ENCODE results near the gene ZNF536. TPM values are rescaled to one million over a fixed set of nuclear protein-coding genes. Genes with fewer than 3 reads are reported as not detected.
"Not testable (repeated sequence)": the region's sequence is repeated elsewhere in the genome, so short reads cannot be mapped to it uniquely, and the experiment has no call there.

The ZNF536 gene
- total RNA-seq, 5 donors from 2014 or later (not counting 1 experiment from before 2014, with no cell fraction given) = 0.03 to 0.40 (median 0.07) TPM; not detected in 1

- ATAC-seq (replicated peaks in 1 of 4) (no peak), DNase-seq (no peak)
- H3K36me3 Mint-ChIP-seq = no peaks in the 10 kb centered on the region
- POLR2A ChIA-PET = no interaction called here
- no peaks in the 10 kb centered on the region for H3K4me1 Mint-ChIP-seq
- H3K4me3 Mint-ChIP-seq = no peak overlapping the region
- H3K4me3 ChIP-seq (ENCODE audit: control insufficient read depth in 1 of 2, extremely low read depth in 1 of 2, low read length in 1 of 2) = no peak overlapping the region
- no peaks in the 10 kb centered on the region for H3K4me1 ChIP-seq (ENCODE audit: control insufficient read depth in 1 of 2, extremely low read depth in 1 of 2, insufficient read depth in 2 of 2, low read length in 2 of 2)
- peaks cover 1 to 5% of the 10 kb centered on the region in 2 donors for H3K27me3 Mint-ChIP-seq
- H3K9me3 Mint-ChIP-seq = no peaks in the 10 kb centered on the region
- CTCF ChIA-PET = no interaction called here
- no peak overlapping the region for H3K27ac ChIP-seq (ENCODE audit: low read length)
- H3K27ac Mint-ChIP-seq = no peak overlapping the region
- H3K27me3 ChIP-seq (replicated peaks in 1 of 2; ENCODE audit: control insufficient read depth in 2 of 2, extremely low read depth in 1 of 2, insufficient read depth in 2 of 2, low read length in 1 of 2) = peaks cover 0 to 7% of the 10 kb centered on the region in 2 experiments
- no peaks in the 10 kb centered on the region for H3K36me3 ChIP-seq (ENCODE audit: control insufficient read depth in 2 of 2, extremely low read depth in 1 of 2, insufficient read depth in 1 of 2, low read length in 1 of 2)
- 100% methylated on average over 2 of the region's 8 CpGs for WGBS (ENCODE audit: insufficient coverage)
- H3K9me3 ChIP-seq = no peaks in the 10 kb centered on the region
Observed at GRCh38 chr19:30407068-30407709, 35.0 kb downstream of the ZNF536 start.

DNA sequence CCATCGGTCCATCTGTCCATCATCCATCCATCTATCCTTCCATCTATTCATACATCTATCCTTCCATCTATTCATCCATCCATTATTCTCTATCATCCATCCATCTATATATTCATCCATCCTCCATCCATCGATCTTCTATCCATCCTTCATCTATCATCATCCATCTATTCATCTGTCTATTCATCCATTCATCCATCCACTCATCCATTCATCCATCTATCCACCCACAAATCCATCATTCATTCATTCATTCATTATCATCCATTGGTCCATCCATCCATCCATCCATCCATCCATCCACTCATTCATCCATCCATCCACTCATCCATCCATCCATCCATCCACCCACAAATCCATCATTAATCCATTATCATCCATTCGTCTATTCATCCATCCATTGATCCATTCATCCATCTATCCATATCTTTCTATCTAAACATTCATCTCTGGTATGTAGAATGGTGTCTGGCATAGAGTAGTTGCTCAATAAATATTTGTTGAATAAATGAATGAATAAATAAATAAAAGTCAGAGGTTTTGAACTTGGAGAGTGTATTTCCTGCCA, 36.6 kb downstream of the ZNF536 start:
- CTCF ChIA-PET = no interaction called here
- peaks cover 1 to 5% of the 10 kb centered on the region in 2 donors for H3K27me3 Mint-ChIP-seq
- Histone ChIP-seq H3K4me3 (ENCODE audit: control insufficient read depth in 1 of 2, extremely low read depth in 1 of 2, low read length in 1 of 2) (no peak overlapping the region), H3K4me1 (ENCODE audit: control insufficient read depth in 1 of 2, extremely low read depth in 1 of 2, insufficient read depth in 2 of 2, low read length in 2 of 2) (no peaks in the 10 kb centered on the region), H3K9me3 (no peaks in the 10 kb centered on the region), H3K27me3 (replicated peaks in 1 of 2; ENCODE audit: control insufficient read depth in 2 of 2, extremely low read depth in 1 of 2, insufficient read depth in 2 of 2, low read length in 1 of 2) (peaks cover 0 to 5% of the 10 kb centered on the region in 2 experiments), H3K27ac (ENCODE audit: low read length) (no peak overlapping the region), H3K36me3 (ENCODE audit: control insufficient read depth in 2 of 2, extremely low read depth in 1 of 2, insufficient read depth in 1 of 2, low read length in 1 of 2) (no peaks in the 10 kb centered on the region)
- DNase-seq (no peak), ATAC-seq (replicated peaks in 1 of 4) (no peak)
- no peaks in the 10 kb centered on the region for H3K36me3 Mint-ChIP-seq
- H3K9me3 Mint-ChIP-seq = no peaks in the 10 kb centered on the region
- no peaks in the 10 kb centered on the region for H3K4me1 Mint-ChIP-seq
- H3K4me3 Mint-ChIP-seq = no peak overlapping the region
- no peak overlapping the region for H3K27ac Mint-ChIP-seq
- POLR2A ChIA-PET = no interaction called here
- WGBS (ENCODE audit: insufficient coverage) = 93% methylated on average over 1 of the region's 3 CpGs

DNA sequence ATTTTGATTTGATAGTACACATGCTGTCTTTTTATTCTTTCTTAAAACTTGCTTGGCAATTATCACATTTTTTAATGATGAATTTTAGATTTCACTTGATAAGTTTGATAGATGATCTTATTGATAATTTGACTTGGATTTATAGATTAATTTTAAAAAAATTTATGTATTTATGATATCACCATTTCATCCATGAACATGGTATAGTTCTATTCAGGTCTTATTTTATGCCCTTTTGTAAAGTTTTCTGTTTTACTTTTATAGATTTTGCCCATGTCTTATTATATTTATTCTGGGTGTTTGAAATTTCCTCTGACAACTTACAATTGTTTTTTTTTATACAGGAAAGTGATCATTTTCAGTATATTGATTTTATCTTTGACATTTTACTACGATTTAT, 39.5 kb downstream of the ZNF536 start:
- H3K36me3 Mint-ChIP-seq = no peaks in the 10 kb centered on the region
- Histone ChIP-seq H3K4me1 (ENCODE audit: control insufficient read depth in 1 of 2, extremely low read depth in 1 of 2, insufficient read depth in 2 of 2, low read length in 2 of 2) (no peaks in the 10 kb centered on the region), H3K9me3 (no peaks in the 10 kb centered on the region), H3K4me3 (ENCODE audit: control insufficient read depth in 1 of 2, extremely low read depth in 1 of 2, low read length in 1 of 2) (no peak overlapping the region), H3K27me3 (replicated peaks in 1 of 2; ENCODE audit: control insufficient read depth in 2 of 2, extremely low read depth in 1 of 2, insufficient read depth in 2 of 2, low read length in 1 of 2) (no peaks in the 10 kb centered on the region), H3K36me3 (ENCODE audit: control insufficient read depth in 2 of 2, extremely low read depth in 1 of 2, insufficient read depth in 1 of 2, low read length in 1 of 2) (no peaks in the 10 kb centered on the region), H3K27ac (ENCODE audit: low read length) (no peak overlapping the region)
- no peak overlapping the region for H3K4me3 Mint-ChIP-seq
- peaks cover 0 to 4% (median 0%) of the 10 kb centered on the region in 3 donors for H3K9me3 Mint-ChIP-seq
- POLR2A ChIA-PET = no interaction called here
- no peak overlapping the region for H3K27ac Mint-ChIP-seq
- no peak for ATAC-seq (replicated peaks in 1 of 4)
- H3K27me3 Mint-ChIP-seq = peaks cover 0 to 2% of the 10 kb centered on the region in 2 donors
- no CpG with 5 or more reads among the region's 1 CpG for WGBS (ENCODE audit: insufficient coverage)
- CTCF ChIA-PET = no interaction called here
- no peak for DNase-seq
- H3K4me1 Mint-ChIP-seq = no peaks in the 10 kb centered on the region

DNA sequence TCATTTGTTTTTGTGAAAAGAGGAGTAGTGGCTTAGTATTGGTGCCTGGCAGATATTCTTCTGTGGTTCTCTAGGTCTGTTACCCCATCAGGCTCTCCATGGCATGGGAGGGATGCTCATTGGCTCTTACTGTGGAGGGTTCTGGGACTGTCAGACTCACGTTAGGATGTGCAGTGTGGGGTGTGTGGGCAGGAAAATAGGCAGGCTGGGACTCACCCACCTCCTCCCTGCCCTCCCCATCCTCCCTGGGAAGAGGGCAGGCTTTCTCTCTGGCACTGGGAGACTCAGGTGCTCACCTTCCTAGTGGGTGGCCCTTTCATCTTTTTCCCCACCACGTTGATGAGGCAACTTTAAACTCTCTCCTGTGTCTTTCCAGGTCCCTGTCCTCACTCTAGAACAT, 44.2 kb downstream of the ZNF536 start:
- Mint-ChIP-seq H3K27ac (no peak overlapping the region), H3K9me3 (peaks cover 0 to 4% (median 0%) of the 10 kb centered on the region in 3 donors), H3K4me1 (no peaks in the 10 kb centered on the region), H3K27me3 (peaks cover 7 to 26% of the 10 kb centered on the region in 2 donors), H3K36me3 (no peaks in the 10 kb centered on the region), H3K4me3 (no peak overlapping the region)
- CTCF ChIA-PET = no interaction called here
- H3K4me1 ChIP-seq (ENCODE audit: control insufficient read depth in 1 of 2, extremely low read depth in 1 of 2, insufficient read depth in 2 of 2, low read length in 2 of 2) = no peaks in the 10 kb centered on the region
- no peak overlapping the region for H3K4me3 ChIP-seq (ENCODE audit: control insufficient read depth in 1 of 2, extremely low read depth in 1 of 2, low read length in 1 of 2)
- DNase-seq (no peak), ATAC-seq (replicated peaks in 1 of 4) (no peak)
- no peak overlapping the region for H3K27ac ChIP-seq (ENCODE audit: low read length)
- peaks cover 2 to 5% of the 10 kb centered on the region in 2 experiments for H3K27me3 ChIP-seq (replicated peaks in 1 of 2; ENCODE audit: control insufficient read depth in 2 of 2, extremely low read depth in 1 of 2, insufficient read depth in 2 of 2, low read length in 1 of 2)
- H3K9me3 ChIP-seq = no peaks in the 10 kb centered on the region
- H3K36me3 ChIP-seq (ENCODE audit: control insufficient read depth in 2 of 2, extremely low read depth in 1 of 2, insufficient read depth in 1 of 2, low read length in 1 of 2) = no peaks in the 10 kb centered on the region
- POLR2A ChIA-PET = interaction anchor here in 1 of 2 donors (0.7 kb wide), 1 partner anchor 327 kb away, joined by 8 read pairs; no protein-coding TSS in a partner anchor
- WGBS (ENCODE audit: insufficient coverage) = no CpG with 5 or more reads among the region's 2 CpGs

DNA sequence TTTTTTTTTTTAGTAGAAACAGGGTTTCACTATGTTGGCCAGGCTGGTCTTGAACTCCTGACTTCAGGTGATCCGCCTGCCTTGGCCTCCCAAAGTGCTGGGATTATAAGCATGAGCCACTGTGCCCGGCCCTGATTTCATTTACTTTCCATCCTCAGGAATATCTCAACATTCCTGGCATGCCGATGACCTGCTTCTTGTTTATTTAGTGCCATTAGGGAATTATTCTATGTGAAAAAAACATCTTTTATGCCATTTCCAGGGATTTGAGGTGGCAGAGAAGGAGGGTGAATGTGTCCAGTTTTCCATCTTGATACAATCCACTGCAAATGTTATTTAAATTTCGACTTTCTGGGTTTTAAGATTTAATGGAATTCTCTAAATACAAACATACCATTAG, 45.0 kb downstream of the ZNF536 start:
- DNase-seq; H3K36me3 ChIP-seq (ENCODE audit: control insufficient read depth in 2 of 2, extremely low read depth in 1 of 2, insufficient read depth in 1 of 2, low read length in 1 of 2); H3K27ac ChIP-seq (ENCODE audit: low read length); H3K9me3 Mint-ChIP-seq; CTCF ChIA-PET; H3K4me3 ChIP-seq (ENCODE audit: control insufficient read depth in 1 of 2, extremely low read depth in 1 of 2, low read length in 1 of 2); H3K4me1 ChIP-seq (ENCODE audit: control insufficient read depth in 1 of 2, extremely low read depth in 1 of 2, insufficient read depth in 2 of 2, low read length in 2 of 2); H3K27ac Mint-ChIP-seq; H3K36me3 Mint-ChIP-seq; H3K9me3 ChIP-seq; H3K27me3 ChIP-seq (replicated peaks in 1 of 2; ENCODE audit: control insufficient read depth in 2 of 2, extremely low read depth in 1 of 2, insufficient read depth in 2 of 2, low read length in 1 of 2); H3K4me3 Mint-ChIP-seq; H3K4me1 Mint-ChIP-seq; ATAC-seq (replicated peaks in 1 of 4): not testable (repeated sequence)
- 67% methylated on average over 1 of the region's 4 CpGs for WGBS (ENCODE audit: insufficient coverage)
- H3K27me3 Mint-ChIP-seq = peaks cover 7 to 26% of the 10 kb centered on the region in 2 donors
- POLR2A ChIA-PET = interaction anchor here in 1 of 2 donors (0.7 kb wide), 1 partner anchor 326 kb away, joined by 8 read pairs; no protein-coding TSS in a partner anchor

GRCh38 chr19:30419568-30420180, 47.5 kb downstream of the ZNF536 start:
- no peak overlapping the region for H3K4me3 ChIP-seq (ENCODE audit: control insufficient read depth in 1 of 2, extremely low read depth in 1 of 2, low read length in 1 of 2)
- H3K9me3 ChIP-seq = no peaks in the 10 kb centered on the region
- H3K4me1 ChIP-seq (ENCODE audit: control insufficient read depth in 1 of 2, extremely low read depth in 1 of 2, insufficient read depth in 2 of 2, low read length in 2 of 2) = no peaks in the 10 kb centered on the region
- 53% methylated on average over 8 of the region's 15 CpGs for WGBS (ENCODE audit: insufficient coverage)
- H3K27me3 Mint-ChIP-seq = peaks cover 7 to 28% of the 10 kb centered on the region in 2 donors
- H3K27ac Mint-ChIP-seq = no peak overlapping the region
- no peaks in the 10 kb centered on the region for H3K36me3 ChIP-seq (ENCODE audit: control insufficient read depth in 2 of 2, extremely low read depth in 1 of 2, insufficient read depth in 1 of 2, low read length in 1 of 2)
- H3K4me3 Mint-ChIP-seq = no peak overlapping the region
- ATAC-seq (replicated peaks in 1 of 4) (no peak), DNase-seq (no peak)
- ChIA-PET CTCF (no interaction called here), POLR2A (no interaction called here)
- H3K36me3 Mint-ChIP-seq = no peaks in the 10 kb centered on the region
- no peaks in the 10 kb centered on the region for H3K4me1 Mint-ChIP-seq
- H3K9me3 Mint-ChIP-seq = peaks cover 0 to 5% (median 0%) of the 10 kb centered on the region in 3 donors
- peaks cover 2 to 7% of the 10 kb centered on the region in 2 experiments for H3K27me3 ChIP-seq (replicated peaks in 1 of 2; ENCODE audit: control insufficient read depth in 2 of 2, extremely low read depth in 1 of 2, insufficient read depth in 2 of 2, low read length in 1 of 2)
- no peak overlapping the region for H3K27ac ChIP-seq (ENCODE audit: low read length)

Data from T-cell (primary cell).